Measurements from ENCODE around the gene TRIM44.
"Not testable (repeated sequence)": the region's sequence is repeated elsewhere in the genome, so short reads cannot be mapped to it uniquely, and the experiment has no call there.

TRIM44 gene

DNA sequence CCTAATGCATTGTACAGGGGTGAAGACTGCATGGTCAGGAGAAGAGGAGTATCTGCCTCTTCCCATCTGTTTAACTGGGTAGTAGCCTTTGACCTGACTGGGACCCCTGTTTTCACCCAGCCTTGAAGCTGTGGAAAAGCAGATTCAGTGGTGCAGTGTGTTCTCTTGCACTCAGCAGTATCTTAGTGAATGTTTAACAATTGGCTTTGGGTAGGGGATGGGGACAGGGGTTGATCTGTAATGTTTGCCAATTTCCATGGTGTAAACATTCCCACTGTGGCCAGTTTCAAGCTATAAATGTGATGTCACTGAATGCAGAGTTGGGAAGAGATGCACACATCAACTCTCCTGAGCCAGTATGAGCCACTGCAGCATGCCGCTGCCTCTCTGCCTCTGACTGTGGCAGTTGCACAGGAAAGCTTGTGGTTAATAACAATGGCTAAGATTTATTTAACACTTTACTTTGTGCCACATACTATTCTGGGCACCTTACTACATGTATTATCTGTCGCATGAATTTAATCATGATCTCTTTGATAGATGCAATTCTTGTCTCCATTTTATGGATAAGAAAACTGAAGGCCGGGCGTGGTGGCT, 28.6 kb upstream of the TRIM44 start:
- no peak for DNase-seq

GRCh38 chr11:35635933-35636332, 26.6 kb upstream of the TRIM44 start:
- DNase-seq = no peak

GRCh38 chr11:35639591-35640179, 22.9 kb upstream of the TRIM44 start:
- no peak for DNase-seq

- no peak for DNase-seq
Measured at GRCh38 chr11:35641171-35641897, 21.2 kb upstream of the TRIM44 start.

DNA sequence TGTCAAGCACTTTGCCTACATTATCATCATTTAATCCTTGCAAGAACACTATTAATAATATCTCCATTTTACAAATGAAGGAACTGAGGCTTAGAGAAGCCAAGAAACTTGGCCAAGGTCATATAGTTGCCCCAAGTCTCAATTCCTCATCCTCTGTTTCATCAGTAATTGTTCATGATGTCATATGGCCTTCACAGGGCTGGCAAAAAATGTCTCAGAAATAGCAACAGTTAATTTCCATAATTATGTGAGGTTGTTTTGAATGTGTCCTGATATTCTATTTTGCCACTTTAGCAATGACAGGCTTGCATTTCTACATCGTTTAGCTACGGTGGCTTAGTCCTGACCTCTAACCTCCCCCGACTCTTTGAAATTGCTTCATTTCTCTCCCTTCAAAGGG, 20.6 kb upstream of the TRIM44 start:
- DNase-seq = no peak

- no peak for DNase-seq
Measured at GRCh38 chr11:35647421-35648093, 15.0 kb upstream of the TRIM44 start.

GRCh38 chr11:35650006-35650405, 12.6 kb upstream of the TRIM44 start:
- DNase-seq = peak; percentile 61

DNA sequence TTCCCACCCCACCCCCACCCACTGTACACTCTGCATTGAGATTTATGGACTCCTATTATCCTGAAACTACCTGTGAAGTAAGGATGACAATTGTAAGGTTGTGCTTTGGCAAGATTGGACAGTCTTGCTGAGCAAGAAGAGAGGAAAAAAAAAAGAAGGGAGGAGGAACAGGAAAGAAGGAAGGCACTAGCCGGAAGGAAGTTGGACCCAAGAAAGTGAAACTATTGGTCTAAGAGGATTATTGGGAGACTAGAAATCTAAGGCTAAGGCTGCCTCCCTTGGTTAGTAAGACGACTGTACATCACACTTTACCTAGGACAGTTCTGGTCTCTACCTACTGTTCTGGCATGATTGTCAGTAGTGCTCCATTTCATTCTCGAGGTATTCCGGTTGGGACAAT, 12.1 kb upstream of the TRIM44 start:
- no peak for DNase-seq

- no peak for DNase-seq
Measured at GRCh38 chr11:35651263-35651662, 11.3 kb upstream of the TRIM44 start.

DNA sequence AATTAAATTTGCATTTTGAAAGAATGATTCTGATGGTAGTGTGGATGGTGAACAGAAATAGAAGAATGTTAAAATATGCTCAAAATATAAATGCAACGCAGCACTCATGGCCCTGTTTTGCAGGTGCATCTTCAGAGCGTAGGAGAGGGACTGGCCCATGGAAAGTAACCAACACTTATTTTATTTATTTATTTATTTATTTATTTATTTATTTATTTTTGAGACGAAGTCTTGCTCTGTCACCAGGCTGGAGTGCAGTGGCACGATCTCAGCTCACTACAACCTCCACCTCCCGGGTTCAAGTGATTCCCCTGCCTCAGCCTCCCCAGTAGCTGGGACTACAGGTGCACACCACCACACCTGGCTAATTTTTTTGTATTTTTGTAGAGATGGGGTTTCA, 9.8 kb upstream of the TRIM44 start:
- DNase-seq = not testable (repeated sequence)

- DNase-seq = no peak
Measured at GRCh38 chr11:35654711-35655110, 7.9 kb upstream of the TRIM44 start.

- no peak for DNase-seq
Measured at GRCh38 chr11:35655254-35655653, 7.3 kb upstream of the TRIM44 start.

DNA sequence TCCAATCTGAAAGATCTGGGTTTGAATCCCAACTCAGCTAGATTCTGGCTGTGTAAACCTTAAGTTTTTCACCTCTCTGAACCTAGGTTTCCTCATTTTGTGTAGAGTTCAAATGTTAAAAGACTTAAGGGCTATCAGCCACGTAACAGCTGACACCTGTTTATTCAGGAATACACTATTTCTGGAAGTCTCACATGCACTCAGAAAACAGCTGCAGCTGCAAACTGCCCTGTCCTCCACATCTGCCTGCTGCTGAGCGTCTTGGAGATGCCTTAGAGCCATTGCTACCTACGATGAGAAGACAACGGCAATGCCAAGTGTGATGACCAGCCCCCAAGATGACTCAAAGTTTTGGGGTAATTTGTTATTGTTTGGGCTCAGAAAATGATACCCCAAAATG, 6.7 kb upstream of the TRIM44 start:
- no peak for DNase-seq

GRCh38 chr11:35658020-35658948, 4.3 kb upstream of the TRIM44 start:
- peak; percentile 29 for DNase-seq

DNA sequence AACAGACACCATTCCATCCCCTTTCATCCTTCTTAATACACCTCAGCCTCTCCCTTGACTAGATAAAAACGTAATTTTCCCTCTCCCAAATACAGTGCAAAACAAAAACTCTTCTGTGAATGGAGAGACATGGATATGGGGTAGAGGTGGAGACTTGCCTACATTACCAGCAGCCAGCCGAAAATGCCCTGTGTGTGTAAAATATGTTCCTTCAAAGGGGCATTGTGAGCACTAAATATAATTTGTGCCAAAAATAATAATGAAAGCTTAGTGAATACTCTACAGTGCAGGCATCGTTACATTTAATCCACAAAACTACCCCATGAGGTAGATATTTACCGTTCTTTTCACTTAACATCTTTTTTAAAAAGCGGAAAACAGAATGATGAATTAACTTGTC, 1.0 kb upstream of the TRIM44 start:
- DNase-seq = no peak

DNA sequence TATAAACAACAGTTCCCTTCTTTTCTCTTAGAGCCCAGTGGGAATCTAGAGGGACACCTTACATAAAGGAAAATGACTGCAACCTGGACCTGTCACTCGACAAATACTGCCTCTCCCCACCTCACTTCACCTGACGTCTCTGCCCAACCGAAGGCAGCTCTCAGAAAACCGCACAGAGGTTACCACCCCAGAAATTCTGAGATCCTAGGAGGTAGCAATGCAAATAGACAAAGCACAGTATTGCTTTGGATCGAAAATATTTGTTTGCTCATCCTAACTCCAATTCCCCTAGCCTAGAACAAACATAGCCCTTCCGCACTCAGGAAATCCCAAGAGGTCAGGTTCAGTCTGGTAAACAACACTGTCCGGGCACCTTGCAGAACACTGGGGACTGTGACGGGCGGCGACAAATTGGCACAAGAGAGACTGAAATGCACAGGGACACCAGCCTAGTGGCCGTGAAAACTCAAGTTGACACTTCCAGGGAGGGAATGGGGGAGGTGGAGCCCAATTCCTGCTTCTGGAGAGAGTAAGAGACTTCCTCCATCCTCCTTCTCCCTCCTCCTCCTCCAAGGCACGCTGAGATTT, 420 bp upstream of the TRIM44 start:
- DNase-seq = no peak

DNA sequence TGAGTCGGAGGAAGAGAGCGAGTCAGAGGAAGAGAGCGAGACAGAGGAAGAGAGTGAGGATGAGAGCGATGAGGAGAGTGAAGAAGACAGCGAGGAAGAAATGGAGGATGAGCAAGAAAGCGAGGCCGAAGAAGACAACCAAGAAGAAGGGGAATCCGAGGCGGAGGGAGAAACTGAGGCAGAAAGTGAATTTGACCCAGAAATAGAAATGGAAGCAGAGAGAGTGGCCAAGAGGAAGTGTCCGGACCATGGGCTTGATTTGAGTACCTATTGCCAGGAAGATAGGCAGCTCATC, 780 bp downstream of the TRIM44 start:
- no peak for DNase-seq

DNA sequence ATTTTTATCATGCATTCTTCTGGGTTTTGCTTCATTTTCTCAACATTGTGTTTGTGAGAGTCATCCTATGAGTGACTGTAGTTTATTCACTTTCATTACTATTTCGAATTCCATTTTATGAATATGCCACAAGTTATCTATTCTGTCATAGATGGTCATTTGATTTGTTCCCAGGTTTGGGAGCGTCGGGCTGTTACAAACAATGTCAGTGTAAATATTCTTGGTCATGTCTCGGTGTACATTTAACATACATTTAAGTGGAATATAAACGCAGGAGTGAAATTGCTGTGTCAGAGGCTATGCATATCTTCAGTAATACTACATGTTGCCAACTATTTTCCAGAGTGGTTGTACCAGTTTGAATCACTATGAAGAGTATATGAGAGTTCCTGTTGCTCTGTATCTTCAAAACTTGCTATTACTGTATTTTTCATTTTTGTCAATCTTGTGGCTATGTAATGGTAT, 2.4 kb downstream of the TRIM44 start:
- DNase-seq = peak; percentile 50

DNA sequence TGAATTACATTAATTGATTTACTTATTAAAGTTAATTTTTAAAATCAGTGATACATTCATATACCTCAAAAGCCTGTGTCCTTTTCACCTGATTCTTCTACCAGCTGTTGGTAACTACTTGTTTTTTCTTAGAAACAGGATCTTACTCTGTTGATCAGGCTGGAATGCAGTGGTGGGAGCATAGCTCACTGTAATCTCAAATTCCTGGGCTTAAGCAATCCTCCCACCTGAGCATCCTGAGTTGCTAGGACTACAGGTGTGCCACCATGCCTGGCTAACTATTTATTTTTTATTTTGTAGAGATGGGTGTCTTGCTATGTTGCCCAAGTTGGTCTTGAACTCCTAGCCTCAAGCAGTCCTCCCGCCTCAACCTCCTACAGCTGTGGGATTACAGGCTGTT, 4.7 kb downstream of the TRIM44 start:
- DNase-seq = no peak

- DNase-seq = not testable (repeated sequence)
Measured at GRCh38 chr11:35668350-35668749, 5.8 kb downstream of the TRIM44 start.

- peak; percentile 19 for DNase-seq
Measured at GRCh38 chr11:35671396-35672127, 9.0 kb downstream of the TRIM44 start.

- DNase-seq = no peak
Measured at GRCh38 chr11:35672608-35673007, 10.0 kb downstream of the TRIM44 start.

All from HCEC 1CT (cell line).